Measurements from ENCODE around the gene SLC30A2. TPM values are rescaled to one million over a fixed set of nuclear protein-coding genes. Genes with fewer than 3 reads are reported as not detected.

Gene SLC30A2
- total and polyA plus RNA-seq, 9 of the 15 experiments (the other 6 are each of a cell fraction or from before 2014, with no cell fraction given): 0.01 to 0.18 (median 0.06) TPM; not detected in 3

GRCh38 chr1:26078286-26079177 is 32.6 kb upstream of the SLC30A2 start (continued):
- TF ChIP-seq, protein P1, sequence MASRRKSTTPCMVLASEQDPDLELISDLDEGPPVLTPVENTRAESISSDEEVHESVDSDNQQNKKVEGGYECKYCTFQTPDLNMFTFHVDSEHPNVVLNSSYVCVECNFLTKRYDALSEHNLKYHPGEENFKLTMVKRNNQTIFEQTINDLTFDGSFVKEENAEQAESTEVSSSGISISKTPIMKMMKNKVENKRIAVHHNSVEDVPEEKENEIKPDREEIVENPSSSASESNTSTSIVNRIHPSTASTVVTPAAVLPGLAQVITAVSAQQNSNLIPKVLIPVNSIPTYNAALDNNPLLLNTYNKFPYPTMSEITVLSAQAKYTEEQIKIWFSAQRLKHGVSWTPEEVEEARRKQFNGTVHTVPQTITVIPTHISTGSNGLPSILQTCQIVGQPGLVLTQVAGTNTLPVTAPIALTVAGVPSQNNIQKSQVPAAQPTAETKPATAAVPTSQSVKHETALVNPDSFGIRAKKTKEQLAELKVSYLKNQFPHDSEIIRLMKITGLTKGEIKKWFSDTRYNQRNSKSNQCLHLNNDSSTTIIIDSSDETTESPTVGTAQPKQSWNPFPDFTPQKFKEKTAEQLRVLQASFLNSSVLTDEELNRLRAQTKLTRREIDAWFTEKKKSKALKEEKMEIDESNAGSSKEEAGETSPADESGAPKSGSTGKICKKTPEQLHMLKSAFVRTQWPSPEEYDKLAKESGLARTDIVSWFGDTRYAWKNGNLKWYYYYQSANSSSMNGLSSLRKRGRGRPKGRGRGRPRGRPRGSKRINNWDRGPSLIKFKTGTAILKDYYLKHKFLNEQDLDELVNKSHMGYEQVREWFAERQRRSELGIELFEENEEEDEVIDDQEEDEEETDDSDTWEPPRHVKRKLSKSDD (conservative IDR thresholded peaks at IDR 0.05; ENCODE audit: low read length): no peak
- TF ChIP-seq FOXK1 (CRISPR knock-in tag; IDR thresholded peaks at IDR 0.05; ENCODE audit: borderline replicate concordance): no peak
- peak; percentile 88 for TF ChIP-seq ARID1B (IDR thresholded peaks at IDR 0.05)
- TF ChIP-seq, protein P2, sequence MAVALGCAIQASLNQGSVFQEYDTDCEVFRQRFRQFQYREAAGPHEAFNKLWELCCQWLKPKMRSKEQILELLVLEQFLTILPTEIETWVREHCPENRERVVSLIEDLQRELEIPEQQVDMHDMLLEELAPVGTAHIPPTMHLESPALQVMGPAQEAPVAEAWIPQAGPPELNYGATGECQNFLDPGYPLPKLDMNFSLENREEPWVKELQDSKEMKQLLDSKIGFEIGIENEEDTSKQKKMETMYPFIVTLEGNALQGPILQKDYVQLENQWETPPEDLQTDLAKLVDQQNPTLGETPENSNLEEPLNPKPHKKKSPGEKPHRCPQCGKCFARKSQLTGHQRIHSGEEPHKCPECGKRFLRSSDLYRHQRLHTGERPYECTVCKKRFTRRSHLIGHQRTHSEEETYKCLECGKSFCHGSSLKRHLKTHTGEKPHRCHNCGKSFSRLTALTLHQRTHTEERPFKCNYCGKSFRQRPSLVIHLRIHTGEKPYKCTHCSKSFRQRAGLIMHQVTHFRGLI (CRISPR knock-in tag; IDR thresholded peaks at IDR 0.05): no peak
- peak; percentile 91 for TF ChIP-seq SOX6 (IDR thresholded peaks at IDR 0.05)
- TF ChIP-seq TBL1XR1 (IDR thresholded peaks at IDR 0.05; ENCODE audit: low read length in 2 of 2): no peak
- TF ChIP-seq E2F1 (CRISPR knock-in tag; IDR thresholded peaks at IDR 0.05): no peak
- TF ChIP-seq MAZ (CRISPR knock-in tag; conservative IDR thresholded peaks at IDR 0.05 in 1 of 2, IDR thresholded peaks at IDR 0.05 in 1 of 2): no peak
- TF ChIP-seq ID3 (CRISPR knock-in tag; IDR thresholded peaks at IDR 0.05): no peak
- 0 out of 2 replicates have a peak, but pooled peaks have one; percentile 30 for TF ChIP-seq ID3 (tag; IDR thresholded peaks at IDR 0.05)
- TF ChIP-seq ZNF586 (CRISPR knock-in tag; conservative IDR thresholded peaks at IDR 0.05): no peak
- TF ChIP-seq, protein P3, sequence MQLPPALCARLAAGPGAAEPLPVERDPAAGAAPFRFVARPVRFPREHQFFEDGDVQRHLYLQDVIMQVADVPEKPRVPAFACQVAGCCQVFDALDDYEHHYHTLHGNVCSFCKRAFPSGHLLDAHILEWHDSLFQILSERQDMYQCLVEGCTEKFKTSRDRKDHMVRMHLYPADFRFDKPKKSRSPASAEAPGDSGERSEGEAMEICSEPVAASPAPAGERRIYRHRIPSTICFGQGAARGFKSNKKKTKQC (CRISPR knock-in tag; IDR thresholded peaks at IDR 0.05): no peak
- TF ChIP-seq YY1 (IDR thresholded peaks at IDR 0.05; ENCODE audit: borderline replicate concordance in 1 of 3, control insufficient read depth in 1 of 3, extremely low read depth in 1 of 3, insufficient read depth in 3 of 3, insufficient read length in 1 of 3, insufficient replicate concordance in 2 of 3, low read depth in 1 of 3, low read length in 2 of 3): no peak
- TF ChIP-seq CBX1 (IDR thresholded peaks at IDR 0.05; ENCODE audit: low read depth): no peak
